ENCODE measurements around the gene SSUH2.
"Not testable (repeated sequence)": the region's sequence is repeated elsewhere in the genome, so short reads cannot be mapped to it uniquely, and the experiment has no call there.

SSUH2 gene

GRCh38 chr3:8608041-8608790 is 36.4 kb downstream of the SSUH2 start:
- DNase-seq = no peak

GRCh38 chr3:8607234-8608040 is 37.2 kb downstream of the SSUH2 start:
- DNase-seq = no peak

- DNase-seq = no peak
These were observed 37.8 kb downstream of the SSUH2 start for GRCh38 chr3:8606701-8607231.

DNA sequence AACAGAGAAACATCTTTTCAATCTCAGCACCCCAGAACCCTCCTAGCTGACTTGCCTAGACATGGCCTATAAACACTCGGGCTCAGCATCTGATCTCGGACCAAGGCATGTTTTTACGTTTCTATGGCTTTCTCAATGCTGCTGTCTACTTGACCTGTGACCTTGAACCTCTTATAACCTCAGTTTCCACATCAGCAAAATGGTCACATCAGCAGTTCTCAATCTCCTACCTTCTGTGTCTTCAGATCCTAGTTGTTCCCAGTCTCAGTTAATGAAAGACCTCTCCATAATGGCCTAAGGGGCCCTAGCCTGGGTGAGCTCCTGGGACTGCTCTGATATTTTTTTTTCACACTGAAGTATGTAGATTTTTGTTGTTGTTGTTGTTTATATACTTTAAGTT is 39.6 kb downstream of the SSUH2 start:
- DNase-seq = no peak

DNA sequence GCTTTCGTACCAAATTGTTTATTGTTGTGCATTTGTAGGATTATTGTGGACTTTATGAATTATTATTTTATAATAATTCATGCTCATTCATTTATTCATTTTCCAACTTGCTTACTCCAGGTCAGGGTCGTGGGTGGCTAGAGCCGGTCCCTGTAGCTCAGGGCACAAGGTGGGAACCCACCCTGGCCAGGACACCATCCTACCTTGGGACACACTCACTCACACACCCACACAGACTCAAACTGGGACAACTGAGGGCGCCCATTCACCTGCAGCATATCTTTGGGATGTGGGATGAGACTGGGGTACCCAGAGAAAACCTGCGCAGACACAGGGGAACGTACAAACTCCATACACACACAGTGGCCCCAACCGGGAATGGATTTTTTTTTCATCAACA is 40.6 kb downstream of the SSUH2 start:
- no peak for DNase-seq

DNA sequence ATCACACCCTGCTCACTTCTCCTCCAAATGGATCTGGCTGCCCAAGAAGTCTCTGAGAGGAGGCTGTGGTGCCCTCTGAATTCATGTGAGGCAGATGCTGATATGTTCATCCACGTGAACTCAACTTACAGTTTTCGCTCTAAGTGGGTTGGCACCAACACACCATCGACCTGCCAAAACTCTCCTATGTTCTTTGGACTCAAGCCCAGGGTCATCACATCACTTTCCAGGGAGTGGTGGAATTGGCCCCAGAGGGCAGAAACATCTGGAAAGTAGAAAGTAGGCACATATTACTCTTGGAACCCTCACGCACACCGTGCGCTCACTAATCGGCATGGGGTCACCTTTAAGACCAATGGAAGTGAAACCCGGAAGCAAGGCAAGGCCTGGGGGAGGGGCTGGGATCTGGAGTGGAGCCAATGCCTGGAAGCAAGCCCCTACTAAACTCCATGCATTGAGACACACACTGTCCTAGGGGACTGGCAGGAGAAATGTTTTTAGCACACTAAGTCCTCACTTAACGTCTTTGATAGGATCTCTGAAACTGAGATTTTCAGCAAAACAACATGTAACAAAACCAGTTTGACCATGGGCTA is 41.4 kb downstream of the SSUH2 start:
- no peak for DNase-seq

GRCh38 chr3:8600457-8600856 is 44.1 kb downstream of the SSUH2 start:
- DNase-seq = no peak

DNA sequence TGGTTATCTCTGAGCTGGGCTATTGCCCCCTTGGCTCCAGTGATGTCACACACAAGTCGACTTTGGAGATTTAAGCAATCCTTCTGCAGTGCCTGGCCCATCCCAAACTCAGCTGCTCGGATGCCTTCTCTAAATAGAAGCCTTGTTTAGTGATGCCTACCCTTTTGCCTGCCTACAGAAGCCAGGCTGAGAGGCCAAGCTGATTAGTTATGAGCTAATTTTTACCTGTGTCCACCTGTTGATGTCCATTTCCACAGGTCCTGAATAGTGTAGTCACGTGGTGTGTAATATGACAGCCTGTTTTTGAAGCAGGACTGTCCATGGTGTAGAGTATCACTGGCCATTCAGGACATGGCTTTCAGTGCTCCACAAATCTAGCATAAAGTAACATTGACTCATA is 45.5 kb downstream of the SSUH2 start:
- no peak for DNase-seq

DNA sequence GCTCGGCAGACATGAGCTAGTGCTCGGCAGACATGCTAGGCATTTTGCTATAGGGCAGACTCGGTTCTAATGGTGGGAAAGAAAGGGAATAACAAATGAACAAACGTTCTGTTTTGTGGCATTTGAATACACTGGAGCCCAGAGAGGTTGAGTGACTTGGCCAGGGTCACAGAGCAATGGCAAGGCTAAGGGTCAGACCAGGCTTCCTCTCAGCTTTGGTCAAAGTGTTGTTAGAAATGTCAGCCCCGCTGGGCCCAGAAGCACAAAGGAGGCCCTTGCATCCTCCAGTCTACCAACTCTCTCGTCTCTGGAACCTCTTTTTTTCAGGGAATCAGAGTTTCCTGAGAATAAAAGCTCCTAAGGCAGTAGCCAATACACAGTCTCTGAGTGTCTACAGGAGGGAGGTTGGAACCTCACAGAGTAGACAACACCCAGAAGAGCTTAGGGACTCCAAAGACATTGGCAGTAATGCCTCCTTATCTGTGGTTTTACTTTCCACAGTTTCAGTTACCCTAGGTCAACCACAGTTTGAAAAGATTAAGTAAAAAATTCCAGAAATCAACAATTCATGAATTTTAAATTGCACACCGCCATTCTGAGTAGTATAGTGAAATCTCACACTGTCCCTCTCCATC is 47.3 kb downstream of the SSUH2 start:
- no peak for DNase-seq

DNA sequence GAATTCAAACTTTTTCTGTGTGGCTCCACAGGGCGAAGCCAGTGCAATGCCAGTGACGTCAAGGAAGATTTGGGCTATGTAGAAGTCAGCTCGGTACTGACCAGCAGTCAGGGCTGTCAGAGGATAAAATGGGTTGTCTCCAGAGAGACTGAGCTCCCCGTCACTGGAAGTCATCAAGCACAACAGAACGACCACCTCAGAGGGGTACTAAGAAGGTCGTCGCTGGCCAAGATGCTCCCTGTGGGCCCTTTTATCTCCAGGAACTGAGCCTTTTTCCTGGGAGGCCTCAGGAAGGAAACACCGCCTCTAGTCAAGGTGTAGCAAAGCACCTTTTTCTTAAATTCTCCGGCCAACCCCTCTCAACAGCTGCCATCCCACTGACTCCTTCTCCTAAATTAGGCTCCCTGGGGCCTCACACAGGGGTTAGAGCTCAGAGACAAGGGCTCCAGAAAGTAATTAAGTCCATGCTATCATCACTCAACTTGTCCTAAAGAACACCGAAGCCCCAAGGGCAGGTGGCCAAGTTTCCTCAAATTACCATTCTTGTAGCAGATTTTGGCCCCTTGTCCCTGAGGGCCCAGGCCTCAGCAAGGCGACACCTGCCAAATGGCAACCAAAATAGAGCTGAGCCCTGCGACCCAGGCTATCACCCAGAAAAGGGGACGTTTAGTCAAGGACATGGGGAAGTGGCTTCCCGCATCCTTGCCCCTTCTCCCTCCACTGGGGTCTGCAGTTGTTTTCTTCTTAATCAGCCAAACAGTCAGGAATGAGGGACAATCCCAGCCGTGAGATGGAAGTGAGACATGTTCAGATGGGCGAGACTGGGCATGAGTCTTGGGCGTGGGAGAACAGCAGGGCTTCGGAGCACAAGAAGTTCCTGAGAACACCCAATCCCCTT is 48.0 kb downstream of the SSUH2 start:
- DNase-seq = no peak

- DNase-seq = no peak
These were observed 48.9 kb downstream of the SSUH2 start for GRCh38 chr3:8595695-8596115.

DNA sequence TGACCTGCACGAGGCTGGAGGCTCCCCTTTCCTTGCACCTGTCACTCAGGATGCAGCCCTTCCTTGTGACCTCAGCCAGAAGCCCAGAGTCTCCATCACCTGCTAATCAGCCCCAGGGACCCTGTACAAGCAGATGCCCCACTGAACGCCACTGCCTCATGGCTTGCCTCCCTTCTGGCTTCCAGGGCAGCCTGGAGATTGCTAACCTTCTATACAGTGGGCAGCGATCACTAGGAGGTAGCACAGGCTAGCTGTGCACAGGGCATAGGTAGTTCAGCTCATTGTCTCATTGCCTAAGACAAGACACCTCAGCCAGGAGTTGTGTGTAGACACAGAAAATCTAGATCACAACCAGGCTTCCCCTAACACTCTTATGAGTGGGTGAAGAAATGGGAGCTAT is 49.3 kb downstream of the SSUH2 start:
- no peak for DNase-seq

DNA sequence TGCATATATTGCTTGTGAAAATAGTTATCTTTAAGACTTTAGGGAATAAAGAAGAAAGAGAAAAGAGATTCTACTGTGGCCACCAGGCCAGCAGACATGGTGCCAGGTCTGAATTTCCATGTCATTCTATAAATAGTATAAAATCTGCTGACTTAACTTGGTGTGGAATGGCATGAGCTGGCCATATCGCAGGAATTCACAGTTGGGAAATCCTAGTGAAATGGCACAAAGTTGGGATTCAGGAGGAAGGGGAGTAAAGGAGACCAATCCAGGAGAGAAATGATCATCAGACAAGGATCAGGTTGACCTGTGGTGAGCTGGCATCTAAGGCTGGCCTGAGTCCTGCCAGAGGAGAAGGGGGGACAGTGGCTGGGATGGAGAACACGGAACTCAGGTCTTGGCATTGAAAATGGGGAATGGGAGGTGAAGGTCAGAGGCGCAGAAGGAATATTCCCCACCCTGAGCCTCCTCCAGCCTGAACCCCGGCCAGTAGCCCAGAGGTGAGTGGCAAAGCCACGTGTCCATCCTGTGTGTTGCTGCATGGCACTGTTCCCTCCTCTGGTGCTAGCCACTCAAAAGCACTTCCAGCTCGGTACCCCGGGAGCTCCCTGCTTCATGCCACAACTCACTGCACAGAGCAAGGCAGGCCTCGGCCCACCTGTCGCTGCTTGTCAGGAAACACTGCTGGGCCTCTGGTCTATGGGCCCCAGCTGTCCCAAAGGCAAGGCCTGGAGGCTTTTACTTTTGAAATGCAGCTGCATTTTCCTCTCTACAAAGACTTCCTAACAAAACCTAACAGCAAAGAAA is 51.4 kb downstream of the SSUH2 start:
- DNase-seq = no peak

- no peak for DNase-seq
These were observed 54.6 kb downstream of the SSUH2 start for GRCh38 chr3:8589880-8590556.

DNA sequence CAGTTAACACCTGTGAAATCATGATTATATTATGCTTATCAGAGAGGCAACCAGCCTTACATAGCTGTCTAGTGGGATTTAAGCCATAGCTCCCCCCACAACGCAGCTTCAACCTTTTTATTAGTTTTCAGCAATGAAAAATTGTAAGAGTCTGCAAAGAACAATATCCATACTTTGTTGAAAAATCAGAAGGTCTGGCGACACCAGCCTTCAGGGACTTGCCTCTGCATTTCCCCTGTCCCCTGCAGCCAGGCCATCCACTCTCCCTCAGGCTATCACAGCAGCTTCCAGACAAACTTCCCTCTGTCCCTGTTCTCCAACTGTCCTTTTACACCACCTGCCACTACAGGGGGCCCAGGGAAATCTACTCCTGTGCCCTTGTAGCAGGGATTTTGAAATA is 59.9 kb downstream of the SSUH2 start:
- DNase-seq = no peak

- no peak for DNase-seq
These were observed 62.7 kb downstream of the SSUH2 start for GRCh38 chr3:8581806-8582445.

GRCh38 chr3:8581373-8581772 is 63.2 kb downstream of the SSUH2 start:
- DNase-seq = no peak

DNA sequence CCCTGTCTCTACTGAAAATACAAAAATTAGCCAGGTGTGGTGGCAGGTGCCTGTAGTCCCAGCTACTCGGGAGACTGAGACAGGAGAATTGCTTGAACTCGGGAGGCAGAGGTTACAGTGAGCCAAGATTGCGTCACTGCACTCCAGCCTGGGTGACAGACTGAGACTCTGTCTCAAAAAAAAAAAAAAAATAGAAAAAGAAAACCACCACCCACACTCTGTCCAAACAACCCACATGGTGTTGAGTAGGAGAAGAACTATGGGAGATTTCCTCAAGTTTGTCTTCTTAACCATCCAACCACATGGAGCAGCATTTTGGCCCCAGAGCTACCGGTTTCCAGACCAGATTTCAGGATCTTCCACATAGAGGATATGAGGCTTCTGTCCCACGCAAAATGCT is 64.2 kb downstream of the SSUH2 start:
- DNase-seq = not testable (repeated sequence)

DNA sequence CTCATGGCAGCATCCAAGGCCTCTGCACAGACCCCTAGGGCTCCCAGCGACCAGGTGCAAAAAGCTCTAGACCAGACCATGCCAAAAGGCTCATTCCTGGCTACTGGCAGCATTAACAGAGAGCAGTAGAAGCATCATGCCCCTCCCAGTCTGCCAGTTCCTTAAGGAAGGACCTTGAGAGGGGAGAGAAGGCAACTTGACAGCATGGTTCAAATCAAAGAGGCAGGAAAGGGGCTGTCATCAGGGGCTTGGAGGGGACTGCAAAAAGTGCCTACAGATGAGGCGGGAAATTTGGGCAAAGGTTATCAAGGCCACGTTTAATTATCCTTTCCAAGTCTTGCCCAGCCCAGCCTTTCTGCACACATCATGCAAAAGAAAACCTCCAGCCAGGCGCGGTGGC is 64.7 kb downstream of the SSUH2 start:
- no peak for DNase-seq

DNA sequence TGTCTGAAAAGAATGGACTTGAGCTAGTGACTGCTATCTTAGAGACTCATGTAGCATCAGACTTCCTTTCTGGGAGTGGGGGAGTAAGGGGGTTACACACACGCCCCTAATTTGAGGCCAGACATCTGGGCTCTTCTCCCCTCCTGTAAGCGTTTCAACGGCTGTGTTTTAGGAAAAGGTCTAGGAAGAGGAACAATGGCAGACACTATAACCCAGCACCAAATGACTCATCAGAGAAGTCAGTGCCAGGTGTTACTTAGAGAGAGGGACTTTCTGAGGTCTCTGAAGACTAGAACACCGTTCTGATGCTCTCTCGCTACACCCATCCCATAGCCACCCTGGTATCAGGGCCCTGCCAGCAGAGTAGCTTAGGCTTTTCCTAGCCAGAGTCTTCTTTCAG is 65.5 kb downstream of the SSUH2 start:
- DNase-seq = no peak
